Endodermal cell (in vitro differentiated cells): ENCODE results near the gene AEBP1. TPM values are rescaled to one million over a fixed set of nuclear protein-coding genes. Genes with fewer than 3 reads are reported as not detected.

Source experiments
- DNase-seq: peaks from one replicate; pipeline ENCODE4 v3.0.0-alpha.2; 2017
- H3K27ac ChIP-seq: 2 replicates; pipeline ENCODE4 v1.5.1; 2013; ENCODE audit warnings: mild to moderate bottlenecking, low read depth, low read length, moderate library complexity
- H3K27me3 ChIP-seq: 2 replicates; pipeline ENCODE4 v1.6.1; 2013; ENCODE audit warnings: mild to moderate bottlenecking, low read length, moderate library complexity; ENCODE audit not compliant: insufficient read depth, control insufficient read depth, poor library complexity, severe bottlenecking
- H3K36me3 ChIP-seq: 2 replicates; pipeline ENCODE4 v1.7.0; 2013; ENCODE audit warnings: mild to moderate bottlenecking, low read length, moderate library complexity; ENCODE audit not compliant: control insufficient read depth, insufficient read depth
- H3K4me1 ChIP-seq: one replicate; pipeline ENCODE4 v1.7.0; 2013; ENCODE audit warnings: low read length; ENCODE audit not compliant: control insufficient read depth, insufficient read depth
- H3K4me3 ChIP-seq: 2 replicates; pipeline ENCODE4 v1.5.1; 2013; ENCODE audit warnings: mild to moderate bottlenecking, low read length, moderate library complexity
- H3K9ac ChIP-seq: 2 replicates; pipeline ENCODE4 v1.6.1; 2013; ENCODE audit warnings: mild to moderate bottlenecking, low read length, moderate library complexity; ENCODE audit not compliant: poor library complexity, severe bottlenecking; ENCODE audit errors: extremely low read depth
- H3K9me3 ChIP-seq: 2 replicates; pipeline ENCODE4 v1.6.1; 2013; ENCODE audit warnings: mild to moderate bottlenecking, low read length, moderate library complexity; ENCODE audit not compliant: control insufficient read depth
- H3K27ac Mint-ChIP-seq: 2 replicates; pipeline ENCODE4 v1.8.0; 2020; ENCODE audit warnings: mixed read lengths
- H3K27me3 Mint-ChIP-seq: 2 replicates; pipeline ENCODE4 v1.8.0; 2021; ENCODE audit warnings: mild to moderate bottlenecking, mixed read lengths; ENCODE audit not compliant: insufficient read depth
- H3K36me3 Mint-ChIP-seq: 2 replicates; pipeline ENCODE4 v1.8.0; 2020; ENCODE audit warnings: low read depth, mixed read lengths
- H3K4me1 Mint-ChIP-seq: 2 replicates; pipeline ENCODE4 v1.8.0; 2020; ENCODE audit warnings: mixed read lengths
- H3K4me3 Mint-ChIP-seq: 2 replicates; pipeline ENCODE4 v1.8.0; 2020; ENCODE audit warnings: mild to moderate bottlenecking, moderate library complexity, mixed read lengths
- H3K9me3 Mint-ChIP-seq: 2 replicates; pipeline ENCODE4 v1.8.0; 2020; ENCODE audit warnings: mild to moderate bottlenecking, mixed read lengths
- WGBS, 2 experiments: methylation state at CpG; one replicate each; pipeline versions ENCODE4 v1.1.5 to v1.1.7; 2013; ENCODE audit warnings: missing lambda C conversion rate in 2 of 2, mixed read lengths in 1 of 2; ENCODE audit not compliant: insufficient coverage in 1 of 2, insufficient read length in 1 of 2; 5-methylcytosine and 5-hydroxymethylcytosine counted together
- total RNA-seq, 2 donors: library from RNA; stranded (reverse); fragmentation: NEBNext Ultra II Directional in 1 of 2; extraction: Animal tissue kit (Norgen Biotek cat#: 25700) in 1 of 2; gene quantifications; 2 replicates in 1 of 2; 3 replicates in 1 of 2; pipeline ENCODE4 v1.2.1, GENCODE V29; 2021
- TF ChIP-seq, protein P1 (sequence below): fragments of 200-600 bp; sonication (generic); conservative IDR thresholded peaks from 2 replicates; pipeline ENCODE4 v1.5.0; 2021; ENCODE audit warnings: antibody characterized with exemption, mild to moderate bottlenecking

The AEBP1 gene
- total RNA-seq, 2 donors from 2014 or later, result 55.2 to 65.8 TPM

DNA sequence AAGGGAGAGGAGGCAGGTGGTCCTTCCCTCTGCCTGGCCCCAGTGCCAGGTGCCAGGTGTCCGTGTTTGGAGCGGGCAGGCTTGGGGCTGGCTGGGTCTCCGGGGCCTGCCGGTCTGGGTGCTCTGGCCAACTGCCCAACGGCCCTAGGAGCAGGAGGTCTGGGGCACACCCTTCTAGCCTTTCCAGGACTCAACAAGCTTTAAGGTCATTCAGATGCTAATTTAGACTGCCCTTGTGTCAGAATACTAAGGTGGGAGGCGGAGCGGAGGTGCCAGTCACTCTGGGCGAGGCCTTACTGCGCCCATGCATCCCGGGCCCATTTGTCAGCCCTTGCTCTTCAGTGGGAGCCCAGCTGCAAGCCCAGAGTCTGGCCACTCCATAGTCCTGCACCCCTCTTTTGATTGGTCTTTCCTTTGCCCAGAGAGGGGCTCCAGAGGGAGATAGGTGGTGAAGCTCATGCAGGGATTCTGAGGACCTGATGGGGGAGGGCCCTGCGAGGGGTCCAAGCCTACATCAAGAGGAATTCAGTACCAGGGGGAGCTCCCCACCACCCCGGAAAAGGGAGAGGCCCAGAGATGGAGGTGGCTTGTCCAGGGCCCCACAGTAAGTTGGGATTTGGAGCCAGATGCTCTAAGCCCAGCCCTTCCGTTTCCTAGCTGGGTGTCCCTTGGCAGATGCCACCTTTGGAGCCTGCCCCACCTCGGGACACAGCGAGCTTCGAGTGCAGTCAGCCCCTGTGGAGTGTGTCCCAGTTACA lies 40.1 kb upstream of the AEBP1 start:
- Histone ChIP-seq H3K4me1 (peaks cover 10% of the 10 kb centered on the region), H3K27me3 (peaks cover 9% of the 10 kb centered on the region), H3K9ac (no peak overlapping the region), H3K4me3 (no peak overlapping the region), H3K27ac (no peak overlapping the region), H3K36me3 (peaks cover 17% of the 10 kb centered on the region), H3K9me3 (no peaks in the 10 kb centered on the region)
- H3K27me3 Mint-ChIP-seq, result peaks cover 20% of the 10 kb centered on the region
- WGBS, 2 experiments, result 53 to 58% methylated on average over 9 to 16 of the region's 16 CpGs
- H3K27ac Mint-ChIP-seq, result no peak overlapping the region
- no peaks in the 10 kb centered on the region for H3K9me3 Mint-ChIP-seq
- TF ChIP-seq, protein P1, sequence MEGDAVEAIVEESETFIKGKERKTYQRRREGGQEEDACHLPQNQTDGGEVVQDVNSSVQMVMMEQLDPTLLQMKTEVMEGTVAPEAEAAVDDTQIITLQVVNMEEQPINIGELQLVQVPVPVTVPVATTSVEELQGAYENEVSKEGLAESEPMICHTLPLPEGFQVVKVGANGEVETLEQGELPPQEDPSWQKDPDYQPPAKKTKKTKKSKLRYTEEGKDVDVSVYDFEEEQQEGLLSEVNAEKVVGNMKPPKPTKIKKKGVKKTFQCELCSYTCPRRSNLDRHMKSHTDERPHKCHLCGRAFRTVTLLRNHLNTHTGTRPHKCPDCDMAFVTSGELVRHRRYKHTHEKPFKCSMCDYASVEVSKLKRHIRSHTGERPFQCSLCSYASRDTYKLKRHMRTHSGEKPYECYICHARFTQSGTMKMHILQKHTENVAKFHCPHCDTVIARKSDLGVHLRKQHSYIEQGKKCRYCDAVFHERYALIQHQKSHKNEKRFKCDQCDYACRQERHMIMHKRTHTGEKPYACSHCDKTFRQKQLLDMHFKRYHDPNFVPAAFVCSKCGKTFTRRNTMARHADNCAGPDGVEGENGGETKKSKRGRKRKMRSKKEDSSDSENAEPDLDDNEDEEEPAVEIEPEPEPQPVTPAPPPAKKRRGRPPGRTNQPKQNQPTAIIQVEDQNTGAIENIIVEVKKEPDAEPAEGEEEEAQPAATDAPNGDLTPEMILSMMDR, result no peak
- peaks cover 3% of the 10 kb centered on the region for H3K4me1 Mint-ChIP-seq
- no peak overlapping the region for H3K4me3 Mint-ChIP-seq
- peaks cover 19% of the 10 kb centered on the region for H3K36me3 Mint-ChIP-seq
- DNase-seq, result peak; percentile 81

GRCh38 chr7:44064791-44065430 lies 39.2 kb upstream of the AEBP1 start:
- no peak for DNase-seq
- H3K9me3 Mint-ChIP-seq, result no peaks in the 10 kb centered on the region
- no peak overlapping the region for H3K27ac ChIP-seq
- no peak overlapping the region for H3K27ac Mint-ChIP-seq
- no peaks in the 10 kb centered on the region for H3K9me3 ChIP-seq
- peaks cover 11% of the 10 kb centered on the region for H3K36me3 ChIP-seq
- peaks cover 3% of the 10 kb centered on the region for H3K4me1 Mint-ChIP-seq
- TF ChIP-seq, protein P1, result no peak
- H3K4me3 ChIP-seq, result no peak overlapping the region
- peaks cover 13% of the 10 kb centered on the region for H3K36me3 Mint-ChIP-seq
- 82 to 92% methylated on average over 26 to 33 of the region's 33 CpGs for WGBS, 2 experiments
- H3K9ac ChIP-seq, result no peak overlapping the region
- no peak overlapping the region for H3K4me3 Mint-ChIP-seq
- H3K27me3 Mint-ChIP-seq, result peaks cover 23% of the 10 kb centered on the region
- H3K4me1 ChIP-seq, result peaks cover 10% of the 10 kb centered on the region
- H3K27me3 ChIP-seq, result peaks cover 10% of the 10 kb centered on the region

GRCh38 chr7:44065431-44066110 lies 38.6 kb upstream of the AEBP1 start, which contains the start of gene PGAM2:
TSS of gene PGAM2 (minus strand) at chr7:44065567. CDS start at chr7:44065529, 38 bp downstream.
- Mint-ChIP-seq H3K4me3 (no peak within 1 kb of the TSS), H3K4me1 (peaks cover 3% of the 10 kb centered on the region), H3K27me3 (peaks cover 23% of the 10 kb centered on the region), H3K36me3 (peaks cover 6% of the 10 kb centered on the region), H3K27ac (no peak within 1 kb of the TSS), H3K9me3 (no peaks in the 10 kb centered on the region)
- H3K9ac ChIP-seq, result no peak within 1 kb of the TSS
- H3K27me3 ChIP-seq, result peaks cover 10% of the 10 kb centered on the region
- 53 to 68% methylated on average over 10 to 14 of the region's 14 CpGs for WGBS, 2 experiments
- no peak within 1 kb of the TSS for H3K4me3 ChIP-seq
- TF ChIP-seq, protein P1, result no peak
- H3K36me3 ChIP-seq, result peaks cover 8% of the 10 kb centered on the region
- peaks cover 10% of the 10 kb centered on the region for H3K4me1 ChIP-seq
- DNase-seq, result peak; percentile 85
- H3K9me3 ChIP-seq, result no peaks in the 10 kb centered on the region
- H3K27ac ChIP-seq, result peak within 1 kb of the TSS; percentile 69
